Body of pancreas (tissue), 4 donors: ENCODE data around the gene COLEC11.

Experiments used
- CTCF ChIP-seq, 7 experiments: fragments of 450-650 bp in 4 of 7; fragments of 200-600 bp in 3 of 7; sonication (generic) in 3 of 7; IDR thresholded peaks; one replicate each; pipeline ENCODE4 v1.5.1; 2016 to 2019; ENCODE audit warnings: antibody characterized with exemption in 7 of 7
- POLR2A ChIP-seq, 3 donors: fragments of 450-650 bp; IDR thresholded peaks; one replicate each; pipeline ENCODE4 v1.6.1; 2016; ENCODE audit warnings: antibody characterized with exemption in 3 of 3, mild to moderate bottlenecking in 2 of 3

GRCh38 chr2:3620834-3621233, 25.9 kb downstream of the COLEC11 start:
- TF ChIP-seq POLR2A (IDR thresholded peaks at IDR 0.05) (no peak), CTCF (IDR thresholded peaks at IDR 0.05) (no peak)
